MM.1S (cell line): ENCODE measurements around the gene SRRD.

ENCODE experiments used
- EZH2 ChIP-seq: fragments of 300-600 bp; sonication (generic); optimal IDR thresholded peaks from 2 replicates; pipeline ENCODE3; 2017; ENCODE audit warnings: low read depth, mild to moderate bottlenecking, antibody characterized with exemption, low read length, mixed read lengths
- EZH2phosphoT487 ChIP-seq: fragments of 300-600 bp; sonication (generic); IDR thresholded peaks from 2 replicates; pipeline ENCODE4 v1.6.1; 2018; ENCODE audit warnings: antibody characterized with exemption, low read length
- TF ChIP-seq, protein P1 (sequence below): fragments of 300-600 bp; sonication (generic); IDR thresholded peaks from 2 replicates; pipeline ENCODE4 v1.5.1; 2016; ENCODE audit warnings: antibody characterized with exemption, low read length, mixed read lengths

DNA sequence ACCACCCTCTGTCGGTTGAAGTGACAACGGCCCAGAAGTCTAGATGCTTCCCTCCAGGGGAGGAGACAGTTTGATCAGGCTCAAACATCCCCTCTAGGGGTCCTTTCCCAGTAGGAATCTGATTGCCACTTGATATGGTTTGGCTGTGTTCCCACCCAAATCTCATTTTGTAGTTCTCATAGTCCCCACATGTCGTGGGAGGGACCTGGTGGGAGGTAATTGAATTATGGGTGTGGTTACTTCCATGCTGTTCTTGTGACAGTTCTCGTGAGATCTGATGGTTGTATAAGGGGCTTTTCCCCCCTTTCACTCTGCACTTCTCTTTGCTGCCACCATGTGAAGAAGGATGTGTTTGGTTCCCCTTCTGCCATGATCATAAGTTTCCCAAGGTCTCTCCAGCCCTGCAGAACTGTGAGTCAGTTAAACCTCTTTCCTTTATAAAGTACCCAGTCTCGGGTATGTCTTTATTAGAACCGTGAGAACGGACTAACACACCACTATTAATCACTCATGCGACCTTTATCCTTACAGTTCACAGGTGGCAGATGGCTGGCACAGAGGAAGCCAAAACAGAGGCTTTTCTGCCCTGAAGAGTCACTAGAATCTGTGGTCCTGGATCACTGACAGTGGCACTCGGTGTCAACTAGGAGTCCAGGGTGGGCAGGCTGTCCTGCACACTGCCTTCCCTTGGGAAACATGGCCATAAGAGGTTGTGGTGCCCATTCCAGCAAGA, 33.1 kb upstream of the SRRD start:
- TF ChIP-seq, protein P1, sequence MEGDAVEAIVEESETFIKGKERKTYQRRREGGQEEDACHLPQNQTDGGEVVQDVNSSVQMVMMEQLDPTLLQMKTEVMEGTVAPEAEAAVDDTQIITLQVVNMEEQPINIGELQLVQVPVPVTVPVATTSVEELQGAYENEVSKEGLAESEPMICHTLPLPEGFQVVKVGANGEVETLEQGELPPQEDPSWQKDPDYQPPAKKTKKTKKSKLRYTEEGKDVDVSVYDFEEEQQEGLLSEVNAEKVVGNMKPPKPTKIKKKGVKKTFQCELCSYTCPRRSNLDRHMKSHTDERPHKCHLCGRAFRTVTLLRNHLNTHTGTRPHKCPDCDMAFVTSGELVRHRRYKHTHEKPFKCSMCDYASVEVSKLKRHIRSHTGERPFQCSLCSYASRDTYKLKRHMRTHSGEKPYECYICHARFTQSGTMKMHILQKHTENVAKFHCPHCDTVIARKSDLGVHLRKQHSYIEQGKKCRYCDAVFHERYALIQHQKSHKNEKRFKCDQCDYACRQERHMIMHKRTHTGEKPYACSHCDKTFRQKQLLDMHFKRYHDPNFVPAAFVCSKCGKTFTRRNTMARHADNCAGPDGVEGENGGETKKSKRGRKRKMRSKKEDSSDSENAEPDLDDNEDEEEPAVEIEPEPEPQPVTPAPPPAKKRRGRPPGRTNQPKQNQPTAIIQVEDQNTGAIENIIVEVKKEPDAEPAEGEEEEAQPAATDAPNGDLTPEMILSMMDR = no peak
- TF ChIP-seq EZH2 (no peak), EZH2phosphoT487 (no peak)
